Myocyte (in vitro differentiated cells): ENCODE results near the gene RALGPS1. TPM values are rescaled to one million over a fixed set of nuclear protein-coding genes. Genes with fewer than 3 reads are reported as not detected.
A peak's percentile ranks its signal among the peaks of the same experiment; 100 is the strongest.

Experiments
- DNase-seq: peaks from one replicate; pipeline ENCODE4 v3.0.0-alpha.2; 2012; ENCODE audit warnings: low read depth
- total RNA-seq: library from RNA; depleted of rRNA; stranded (reverse); fragments of >200 nt; gene quantifications from 2 replicates; pipeline ENCODE4 v1.2.3, GENCODE V29; 2014

Gene RALGPS1
- total RNA-seq, 1 donor from 2014 or later: 3.6 TPM

GRCh38 chr9:127216210-127216887, 301.8 kb downstream of the RALGPS1 start:
- no peak for DNase-seq

- no peak for DNase-seq
Observed at GRCh38 chr9:127216888-127217217, 302.3 kb downstream of the RALGPS1 start.

- no peak for DNase-seq
Observed at GRCh38 chr9:127218818-127219217, 304.2 kb downstream of the RALGPS1 start.

- no peak for DNase-seq
Observed at GRCh38 chr9:127219520-127219919, 304.9 kb downstream of the RALGPS1 start.

- no peak for DNase-seq
Observed at GRCh38 chr9:127221695-127222094, 307.1 kb downstream of the RALGPS1 start.

- DNase-seq: no peak
Observed at GRCh38 chr9:127222388-127223095, 308.0 kb downstream of the RALGPS1 start.

- DNase-seq: no peak
Observed at GRCh38 chr9:127223266-127223665, 308.7 kb downstream of the RALGPS1 start.

- DNase-seq: no peak
Observed at GRCh38 chr9:127223810-127224177, 309.2 kb downstream of the RALGPS1 start.

- DNase-seq: peak; percentile 71
Observed at GRCh38 chr9:127224178-127224882, 309.7 kb downstream of the RALGPS1 start.

- peak; percentile 90 for DNase-seq
Observed at GRCh38 chr9:127224883-127225739, 310.5 kb downstream of the RALGPS1 start.

- no peak for DNase-seq
Observed at GRCh38 chr9:127225801-127226625, 311.4 kb downstream of the RALGPS1 start.

- DNase-seq: no peak
Observed at GRCh38 chr9:127229691-127230417, 315.3 kb downstream of the RALGPS1 start.

GRCh38 chr9:127231666-127232065, 317.1 kb downstream of the RALGPS1 start:
- no peak for DNase-seq

GRCh38 chr9:127232833-127233549, 318.4 kb downstream of the RALGPS1 start:
- DNase-seq: no peak

GRCh38 chr9:127233550-127233949, 319.0 kb downstream of the RALGPS1 start:
- no peak for DNase-seq

- DNase-seq: no peak
Observed at GRCh38 chr9:127233989-127234388, 319.4 kb downstream of the RALGPS1 start.

GRCh38 chr9:127237801-127238200, 323.2 kb downstream of the RALGPS1 start:
- no peak for DNase-seq

GRCh38 chr9:127241354-127241753, 326.8 kb downstream of the RALGPS1 start:
- DNase-seq: no peak
